ENCODE data around the gene GOLGA8B.
"Not testable (repeated sequence)": the region's sequence is repeated elsewhere in the genome, so short reads cannot be mapped to it uniquely, and the experiment has no call there.

GOLGA8B gene

GRCh38 chr15:34584330-34584668 is 848 bp upstream of the GOLGA8B start:
- TF ChIP-seq GATA1 (IDR thresholded peaks at IDR 0.05; ENCODE audit: low read depth, low read length) (no peak), POLR2A (IDR thresholded peaks at IDR 0.05; ENCODE audit: low read length) (no peak)
- no peak for DNase-seq

- DNase-seq, result peak; percentile 45 to 58
- peak; percentile 14 for TF ChIP-seq POLR2A (IDR thresholded peaks at IDR 0.05; ENCODE audit: low read length)
- no peak for TF ChIP-seq GATA1 (IDR thresholded peaks at IDR 0.05; ENCODE audit: low read depth, low read length)
These were observed 735 bp downstream of the GOLGA8B start for GRCh38 chr15:34582461-34583371.

- not testable (repeated sequence) for DNase-seq
These were observed 1.6 kb downstream of the GOLGA8B start for GRCh38 chr15:34581687-34582460.

GRCh38 chr15:34581043-34581365 is 2.4 kb downstream of the GOLGA8B start:
- TF ChIP-seq GATA1 (IDR thresholded peaks at IDR 0.05; ENCODE audit: low read depth, low read length) (no peak), POLR2A (IDR thresholded peaks at IDR 0.05; ENCODE audit: low read length) (no peak)
- no peak for DNase-seq

- not testable (repeated sequence) for DNase-seq
These were observed 3.0 kb downstream of the GOLGA8B start for GRCh38 chr15:34580251-34581042.

- no peak for DNase-seq
- TF ChIP-seq POLR2A (IDR thresholded peaks at IDR 0.05; ENCODE audit: low read length) (no peak), GATA1 (IDR thresholded peaks at IDR 0.05; ENCODE audit: low read depth, low read length) (no peak)
These were observed 5.2 kb downstream of the GOLGA8B start for GRCh38 chr15:34578283-34578674.

- DNase-seq, result not testable (repeated sequence)
These were observed 5.7 kb downstream of the GOLGA8B start for GRCh38 chr15:34577658-34578282.

GRCh38 chr15:34575035-34575434 is 8.4 kb downstream of the GOLGA8B start:
- not testable (repeated sequence) for DNase-seq

- DNase-seq, result not testable (repeated sequence)
These were observed 10.5 kb downstream of the GOLGA8B start for GRCh38 chr15:34572921-34573320.

- DNase-seq, result not testable (repeated sequence)
These were observed 11.3 kb downstream of the GOLGA8B start for GRCh38 chr15:34572019-34572641.

- not testable (repeated sequence) for DNase-seq
These were observed 13.6 kb downstream of the GOLGA8B start for GRCh38 chr15:34569670-34570396.

GRCh38 chr15:34567174-34567573 is 16.3 kb downstream of the GOLGA8B start:
- not testable (repeated sequence) for DNase-seq

- DNase-seq, result not testable (repeated sequence)
These were observed 18.7 kb downstream of the GOLGA8B start for GRCh38 chr15:34564711-34565110.

GRCh38 chr15:34560814-34561213 is 22.6 kb downstream of the GOLGA8B start:
- DNase-seq, result not testable (repeated sequence)

- DNase-seq, result not testable (repeated sequence)
These were observed 23.7 kb downstream of the GOLGA8B start for GRCh38 chr15:34559764-34560163.

- not testable (repeated sequence) for DNase-seq
These were observed 28.3 kb downstream of the GOLGA8B start for GRCh38 chr15:34555162-34555561.

- not testable (repeated sequence) for DNase-seq
These were observed 28.7 kb downstream of the GOLGA8B start for GRCh38 chr15:34554716-34555115.

GRCh38 chr15:34554126-34554525 is 29.3 kb downstream of the GOLGA8B start:
- DNase-seq, result not testable (repeated sequence)

GRCh38 chr15:34550129-34550528 is 33.3 kb downstream of the GOLGA8B start:
- not testable (repeated sequence) for DNase-seq

- DNase-seq, result not testable (repeated sequence)
These were observed 34.1 kb downstream of the GOLGA8B start for GRCh38 chr15:34549381-34549809.

Data from erythroblast (primary cell).